H1 (cell line): ENCODE data around the gene C2CD4D. TPM values are rescaled to one million over a fixed set of nuclear protein-coding genes. Genes with fewer than 3 reads are reported as not detected.

ENCODE experiments used
- ASH2L ChIP-seq: fragments of 200-600, 300-600 bp; sonication (generic); IDR thresholded peaks from one replicate; pipeline ENCODE4 v1.7.1; 2017; ENCODE audit warnings: low read length
- BACH1 ChIP-seq: IDR thresholded peaks from 2 replicates; pipeline ENCODE4 v1.6.1; 2012; ENCODE audit warnings: low read length, improper control_type of control experiment
- CHD1 ChIP-seq: IDR thresholded peaks from 2 replicates; pipeline ENCODE4 v1.6.1; 2012; ENCODE audit warnings: low read depth, low read length, improper control_type of control experiment
- CHD2 ChIP-seq: IDR thresholded peaks from 2 replicates; pipeline ENCODE4 v1.6.1; 2012; ENCODE audit warnings: low read length, improper control_type of control experiment
- EP300 ChIP-seq, 2 experiments: IDR thresholded peaks; 1 replicate in 1 of 2; 2 replicates in 1 of 2; pipeline ENCODE4 v1.6.1; 2011 to 2012; ENCODE audit warnings: low read depth in 2 of 2, low read length in 2 of 2, mild to moderate bottlenecking in 2 of 2, borderline replicate concordance in 1 of 2, inconsistent platforms in 1 of 2, moderate library complexity in 1 of 2
- FOSL1 ChIP-seq: IDR thresholded peaks from 2 replicates; pipeline ENCODE4 v1.6.1; 2011; ENCODE audit warnings: mild to moderate bottlenecking, low read depth, low read length, moderate library complexity; ENCODE audit not compliant: insufficient read depth
- GABPA ChIP-seq: IDR thresholded peaks from 2 replicates; pipeline ENCODE4 v1.6.1; 2011; ENCODE audit warnings: mild to moderate bottlenecking, low read length, moderate library complexity, borderline replicate concordance; ENCODE audit not compliant: insufficient read depth
- HDAC2 ChIP-seq, 2 experiments: fragments of 300-600 bp in 1 of 2; sonication (generic) in 1 of 2; IDR thresholded peaks; 2 replicates each; pipeline ENCODE4 v1.6.1; 2011 to 2012; ENCODE audit warnings: low read depth in 2 of 2, low read length in 2 of 2, mild to moderate bottlenecking in 2 of 2, moderate library complexity in 2 of 2, borderline replicate concordance in 1 of 2, inconsistent platforms in 1 of 2
- JUN ChIP-seq: IDR thresholded peaks from 2 replicates; pipeline ENCODE4 v1.6.1; 2011; ENCODE audit warnings: low read depth, mild to moderate bottlenecking, improper control_type of control experiment, low read length
- NRF1 ChIP-seq: IDR thresholded peaks from 2 replicates; pipeline ENCODE4 v1.6.1; 2011; ENCODE audit warnings: mild to moderate bottlenecking, low read depth, low read length, improper control_type of control experiment
- POLR2A ChIP-seq, 2 experiments: IDR thresholded peaks; 1 replicate in 1 of 2; 2 replicates in 1 of 2; pipeline ENCODE4 v1.6.1; 2011; ENCODE audit warnings: low read depth in 2 of 2, low read length in 2 of 2, mild to moderate bottlenecking in 2 of 2; ENCODE audit errors: control extremely low read depth in 1 of 2
- POLR2AphosphoS5 ChIP-seq: IDR thresholded peaks from 2 replicates; pipeline ENCODE4 v1.6.1; 2011; ENCODE audit warnings: low read depth, low read length
- SIN3A ChIP-seq, 2 experiments: IDR thresholded peaks in 1 of 2; conservative IDR thresholded peaks in 1 of 2; 2 replicates each; pipeline ENCODE4 v1.6.1; 2011 to 2012; ENCODE audit warnings: low read length in 2 of 2, improper control_type of control experiment in 1 of 2, low read depth in 1 of 2, mild to moderate bottlenecking in 1 of 2
- SIRT6 ChIP-seq: IDR thresholded peaks from one replicate; pipeline ENCODE4 v1.7.1; 2012; ENCODE audit warnings: low read length, inconsistent platforms
- TCF12 ChIP-seq: IDR thresholded peaks from 2 replicates; pipeline ENCODE4 v1.6.1; 2011; ENCODE audit warnings: low read depth, mild to moderate bottlenecking, low read length
- TEAD4 ChIP-seq: IDR thresholded peaks from 2 replicates; pipeline ENCODE4 v1.6.1; 2012; ENCODE audit warnings: low read depth, low read length, inconsistent platforms, mixed read lengths
- ZNF274 ChIP-seq: IDR thresholded peaks from 2 replicates; pipeline ENCODE4 v1.7.0; 2012; ENCODE audit warnings: low read length, borderline replicate concordance; ENCODE audit errors: extremely low read depth
- polyA plus RNA-seq, 7 experiments: library from polyadenylated mRNA; depleted of rRNA in 3 of 7; stranded (reverse) in 5 of 7; unstranded in 2 of 7; fragments of >200 nt in 5 of 7; fragments of 200-250 nt in 2 of 7; gene quantifications; 1 replicate in 5 of 7; 2 replicates in 1 of 7; 4 replicates in 1 of 7; pipeline versions ENCODE4 v1.2.1 to v1.2.3, GENCODE V29; 2011 to 2013; ENCODE audit warnings: missing spikeins in 2 of 7, mixed read lengths in 2 of 7
- total RNA-seq: library from RNA; stranded (reverse); fragmentation: NEBNext Ultra II Directional; extraction: Animal tissue kit (Norgen Biotek cat#: 25700); gene quantifications from 2 replicates; pipeline ENCODE4 v1.2.1, GENCODE V29; 2021

The C2CD4D gene
- total and polyA plus RNA-seq, 2 of the 8 experiments (the other 6 are each of a cell fraction or from before 2014, with no cell fraction given) = 0.41 to 0.71 TPM

- TF ChIP-seq EP300 (IDR thresholded peaks at IDR 0.05; ENCODE audit: borderline replicate concordance in 1 of 2, low read depth in 2 of 2, low read length in 2 of 2) = no peak
- no peak for TF ChIP-seq JUN
- TF ChIP-seq BACH1 = no peak
- no peak for TF ChIP-seq HDAC2 (IDR thresholded peaks at IDR 0.05; ENCODE audit: borderline replicate concordance in 1 of 2, low read depth in 2 of 2, low read length in 2 of 2)
- TF ChIP-seq ZNF274 = no peak
- TF ChIP-seq NRF1 = no peak
- TF ChIP-seq ASH2L = peak; percentile 66
- no peak for TF ChIP-seq CHD1
- TF ChIP-seq FOSL1 = no peak
- TF ChIP-seq SIN3A (conservative IDR thresholded peaks at IDR 0.05 in 1 of 2, IDR thresholded peaks at IDR 0.05 in 1 of 2; ENCODE audit: low read depth in 1 of 2, low read length in 2 of 2) = peak in 1 of 2 experiments; percentile 68; a peak in 2 of 4 replicates
- TF ChIP-seq GABPA = no peak
- TF ChIP-seq SIRT6 = no peak
- TF ChIP-seq CHD2 = no peak
- peak; percentile 85 to 91 for TF ChIP-seq POLR2A (IDR thresholded peaks at IDR 0.05; ENCODE audit: control extremely low read depth in 1 of 2, low read depth in 2 of 2, low read length in 2 of 2)
- peak; percentile 89 for TF ChIP-seq POLR2AphosphoS5
- no peak for TF ChIP-seq TEAD4
- TF ChIP-seq TCF12 = no peak
These were observed at the start of gene C2CD4D (continued) for GRCh38 chr1:151839457-151840403.
